Activated naive CD8-positive, alpha-beta T cell treated with anti-CD3 and anti-CD28 coated beads, Interleukin-2, amount 10 ng/mL, durations not matched to agents 7 days and 5 days (primary cell): ENCODE measurements around the gene KCNIP3. TPM values are rescaled to one million over a fixed set of nuclear protein-coding genes. Genes with fewer than 3 reads are reported as not detected.
A peak's percentile ranks its signal among the peaks of the same experiment; 100 is the strongest.

Experiments used
- ATAC-seq: fragments of 150-1000 bp; cut with Tn5 transposase; one replicate; pipeline ENCODE4 v1.10.0; 2021; ENCODE audit warnings: low read depth, moderate library complexity
- POLR2A ChIA-PET: fragments of 350-600 bp; sonication (Branson Sonifier 250); formaldehyde crosslinking; loops from one replicate; lab custom pipeline; 2021; ENCODE audit warnings: antibody characterized with exemption; lab: Charles Lee
- DNase-seq: peaks from one replicate; pipeline ENCODE4 v3.0.0; 2021
- H3K27ac Mint-ChIP-seq: one replicate; pipeline ENCODE4 v1.8.0; 2022; ENCODE audit warnings: mild to moderate bottlenecking, mixed read lengths
- H3K27me3 Mint-ChIP-seq: one replicate; pipeline ENCODE4 v1.8.0; 2022; ENCODE audit warnings: mild to moderate bottlenecking, moderate library complexity, mixed read lengths
- H3K36me3 Mint-ChIP-seq: one replicate; pipeline ENCODE4 v1.8.0; 2021; ENCODE audit warnings: mild to moderate bottlenecking, mixed read lengths
- H3K4me1 Mint-ChIP-seq: one replicate; pipeline ENCODE4 v1.8.0; 2021; ENCODE audit warnings: mixed read lengths
- H3K4me3 Mint-ChIP-seq: one replicate; pipeline ENCODE4 v1.8.0; 2022; ENCODE audit warnings: mild to moderate bottlenecking, moderate library complexity, mixed read lengths
- H3K9me3 Mint-ChIP-seq: one replicate; pipeline ENCODE4 v1.8.0; 2021; ENCODE audit warnings: mixed read lengths
- total RNA-seq, 2 experiments: library from RNA; stranded (reverse); gene quantifications; one replicate each; pipeline ENCODE4 v1.2.3, GENCODE V29; 2021

Gene KCNIP3
- total RNA-seq, 2 experiments from 2014 or later = not detected

GRCh38 chr2:95278637-95279225, 18.4 kb upstream of the KCNIP3 start:
- no peaks in the 10 kb centered on the region for H3K9me3 Mint-ChIP-seq
- H3K4me3 Mint-ChIP-seq = no peak overlapping the region
- H3K36me3 Mint-ChIP-seq = no peaks in the 10 kb centered on the region
- H3K4me1 Mint-ChIP-seq = no peaks in the 10 kb centered on the region
- DNase-seq (no peak), ATAC-seq (no peak)
- H3K27me3 Mint-ChIP-seq = no peaks in the 10 kb centered on the region
- H3K27ac Mint-ChIP-seq = no peak overlapping the region
- POLR2A ChIA-PET = no interaction called here

- ATAC-seq (no peak), DNase-seq (no peak)
- Mint-ChIP-seq H3K9me3 (no peaks in the 10 kb centered on the region), H3K27me3 (no peaks in the 10 kb centered on the region), H3K36me3 (no peaks in the 10 kb centered on the region), H3K27ac (no peak overlapping the region), H3K4me3 (no peak overlapping the region), H3K4me1 (no peaks in the 10 kb centered on the region)
- POLR2A ChIA-PET = no interaction called here
Measured at GRCh38 chr2:95279435-95280035, 17.6 kb upstream of the KCNIP3 start.

DNA sequence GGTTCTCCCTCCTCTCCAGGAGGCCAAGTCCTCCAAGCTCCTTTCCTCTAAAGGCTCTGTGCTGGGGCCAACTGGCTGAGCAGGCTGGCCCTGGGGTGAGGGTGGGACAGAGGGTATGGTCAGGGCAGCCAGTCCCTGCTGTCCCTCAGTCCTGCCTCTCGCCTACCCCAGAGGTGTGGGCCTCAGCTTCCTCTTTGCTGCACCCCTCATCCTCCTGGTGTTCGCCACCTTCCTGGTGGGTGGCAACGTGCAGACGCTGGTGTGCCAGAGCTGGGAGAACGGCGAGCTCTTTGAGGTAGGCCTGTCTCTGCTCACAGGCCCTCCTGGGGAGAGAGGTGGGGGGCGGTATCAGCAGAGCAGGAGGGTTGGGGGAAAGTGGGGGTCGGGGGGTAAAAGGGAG, 16.1 kb upstream of the KCNIP3 start:
- no peaks in the 10 kb centered on the region for H3K9me3 Mint-ChIP-seq
- ATAC-seq = no peak

DNA sequence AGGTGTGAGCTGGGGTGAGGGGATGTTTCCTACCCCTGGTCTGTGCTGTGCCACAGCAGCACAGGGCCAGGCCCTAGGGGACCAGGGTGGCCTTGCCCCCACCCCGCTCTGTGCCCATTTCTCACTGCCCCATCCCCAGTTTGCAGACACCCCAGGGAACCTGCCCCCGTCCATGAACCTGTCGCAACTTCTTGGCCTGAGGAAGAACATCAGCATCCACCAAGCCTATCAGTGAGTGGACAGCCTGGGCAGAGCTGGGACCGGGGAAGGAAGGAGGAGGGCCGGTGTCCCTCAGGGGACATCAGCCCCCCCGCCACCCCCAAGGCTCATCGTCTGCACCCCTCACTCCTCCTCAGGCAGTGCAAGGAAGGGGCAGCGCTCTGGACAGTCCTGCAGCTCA, 15.4 kb upstream of the KCNIP3 start:
- H3K27me3 Mint-ChIP-seq = no peaks in the 10 kb centered on the region
- H3K4me3 Mint-ChIP-seq = no peak overlapping the region
- H3K27ac Mint-ChIP-seq = no peak overlapping the region
- ATAC-seq = no peak
- no peaks in the 10 kb centered on the region for H3K36me3 Mint-ChIP-seq
- DNase-seq = no peak
- no peaks in the 10 kb centered on the region for H3K4me1 Mint-ChIP-seq
- POLR2A ChIA-PET = no interaction called here
- H3K9me3 Mint-ChIP-seq = no peaks in the 10 kb centered on the region

More for the DNA sequence above, 16.1 kb upstream of the KCNIP3 start:
- no peak for DNase-seq
- Mint-ChIP-seq H3K36me3 (no peaks in the 10 kb centered on the region), H3K4me1 (no peaks in the 10 kb centered on the region), H3K4me3 (no peak overlapping the region), H3K27me3 (no peaks in the 10 kb centered on the region), H3K27ac (no peak overlapping the region)
- POLR2A ChIA-PET = no interaction called here

- POLR2A ChIA-PET = no interaction called here
- DNase-seq (no peak), ATAC-seq (no peak)
- Mint-ChIP-seq H3K9me3 (no peaks in the 10 kb centered on the region), H3K4me1 (no peaks in the 10 kb centered on the region), H3K36me3 (no peaks in the 10 kb centered on the region), H3K4me3 (no peak overlapping the region), H3K27ac (no peak overlapping the region), H3K27me3 (no peaks in the 10 kb centered on the region)
Measured at GRCh38 chr2:95282458-95282857, 14.7 kb upstream of the KCNIP3 start.

GRCh38 chr2:95283562-95283961, 13.6 kb upstream of the KCNIP3 start:
- DNase-seq (no peak), ATAC-seq (no peak)
- no peak overlapping the region for H3K4me3 Mint-ChIP-seq
- no peaks in the 10 kb centered on the region for H3K36me3 Mint-ChIP-seq
- H3K27me3 Mint-ChIP-seq = no peaks in the 10 kb centered on the region
- H3K4me1 Mint-ChIP-seq = no peaks in the 10 kb centered on the region
- H3K9me3 Mint-ChIP-seq = no peaks in the 10 kb centered on the region
- POLR2A ChIA-PET = no interaction called here
- no peak overlapping the region for H3K27ac Mint-ChIP-seq

- POLR2A ChIA-PET = no interaction called here
- H3K4me3 Mint-ChIP-seq = no peak overlapping the region
- H3K4me1 Mint-ChIP-seq = no peaks in the 10 kb centered on the region
- H3K9me3 Mint-ChIP-seq = peaks cover under 1% of the 10 kb centered on the region
- no peaks in the 10 kb centered on the region for H3K36me3 Mint-ChIP-seq
- H3K27ac Mint-ChIP-seq = peak overlapping the region; percentile 21
- no peaks in the 10 kb centered on the region for H3K27me3 Mint-ChIP-seq
- DNase-seq (no peak), ATAC-seq (no peak)
Measured at GRCh38 chr2:95284886-95285541, 12.1 kb upstream of the KCNIP3 start.

DNA sequence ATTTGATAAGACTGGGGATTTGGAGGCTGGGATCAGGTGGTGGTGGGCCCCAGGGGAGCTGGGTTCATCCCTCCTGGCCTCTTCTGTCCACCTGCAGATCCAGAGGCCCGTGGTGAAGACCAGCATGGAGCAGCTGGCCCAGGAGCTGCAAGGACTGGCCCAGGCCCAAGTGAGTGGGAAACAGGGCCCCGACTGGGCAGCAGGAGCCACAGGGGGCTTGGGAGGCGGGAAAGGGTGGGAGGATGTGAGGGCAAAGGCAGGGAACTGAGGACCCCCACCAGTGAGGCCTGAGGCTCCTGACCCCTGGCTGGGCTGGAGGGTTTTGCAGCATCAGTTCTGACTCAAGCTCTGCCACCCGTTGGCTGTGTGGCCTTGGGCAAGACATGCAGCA, 11.6 kb upstream of the KCNIP3 start:
- POLR2A ChIA-PET = no interaction called here
- Mint-ChIP-seq H3K4me3 (no peak overlapping the region), H3K27ac (peak overlapping the region; percentile 21), H3K27me3 (no peaks in the 10 kb centered on the region), H3K9me3 (peaks cover 4% of the 10 kb centered on the region), H3K36me3 (no peaks in the 10 kb centered on the region), H3K4me1 (no peaks in the 10 kb centered on the region)
- ATAC-seq = no peak
- no peak for DNase-seq

DNA sequence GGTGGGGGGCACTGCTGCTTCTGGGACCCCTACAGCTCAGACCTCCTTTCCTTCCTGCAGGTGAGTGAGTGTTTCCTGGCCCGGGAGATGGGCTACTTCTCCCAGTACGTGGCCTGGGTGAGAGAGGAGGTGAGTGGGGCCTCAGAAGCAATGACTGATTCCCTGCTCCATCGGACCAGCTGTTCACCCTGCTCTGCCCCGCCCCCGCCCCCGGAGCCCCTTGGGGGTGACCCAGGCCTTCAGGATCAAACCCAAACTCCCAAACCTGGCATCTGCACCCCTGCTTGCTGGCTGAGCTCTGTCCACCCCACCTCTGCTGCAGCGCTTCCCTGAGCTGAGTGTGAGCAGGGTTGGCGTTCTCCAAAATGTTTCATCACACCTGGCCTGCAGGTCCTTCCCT, 9.8 kb upstream of the KCNIP3 start:
- no peaks in the 10 kb centered on the region for H3K27me3 Mint-ChIP-seq
- H3K9me3 Mint-ChIP-seq = peaks cover 10% of the 10 kb centered on the region
- no peak overlapping the region for H3K4me3 Mint-ChIP-seq
- no peaks in the 10 kb centered on the region for H3K4me1 Mint-ChIP-seq
- H3K36me3 Mint-ChIP-seq = no peaks in the 10 kb centered on the region
- no peak overlapping the region for H3K27ac Mint-ChIP-seq
- ATAC-seq (no peak), DNase-seq (no peak)
- POLR2A ChIA-PET = no interaction called here

GRCh38 chr2:95287806-95288205, 9.3 kb upstream of the KCNIP3 start:
- Mint-ChIP-seq H3K4me1 (no peaks in the 10 kb centered on the region), H3K4me3 (no peak overlapping the region), H3K36me3 (no peaks in the 10 kb centered on the region), H3K27ac (no peak overlapping the region), H3K27me3 (no peaks in the 10 kb centered on the region), H3K9me3 (peaks cover 10% of the 10 kb centered on the region)
- ATAC-seq = no peak
- POLR2A ChIA-PET = no interaction called here
- no peak for DNase-seq

DNA sequence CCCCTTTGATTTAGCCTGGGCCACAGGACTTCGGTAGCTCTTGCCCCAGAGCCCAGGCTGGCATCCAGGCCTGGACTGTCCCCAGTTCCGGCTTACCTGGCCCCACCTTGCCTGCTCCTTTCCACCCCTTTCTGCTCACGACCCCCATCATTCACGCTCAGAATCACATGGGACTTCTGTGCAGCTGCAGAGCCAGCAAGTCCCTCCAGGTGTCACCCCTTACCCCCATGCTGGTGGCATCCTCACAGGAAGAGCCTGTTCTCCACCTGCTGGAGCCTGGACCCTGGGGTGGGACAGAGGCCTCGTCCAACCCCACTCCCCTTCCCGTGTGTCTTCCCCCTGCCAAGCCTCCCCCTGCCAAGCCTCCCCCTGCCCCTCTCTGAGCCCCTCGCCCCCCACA, 7.9 kb upstream of the KCNIP3 start:
- H3K9me3 Mint-ChIP-seq = peaks cover 10% of the 10 kb centered on the region
- POLR2A ChIA-PET = no interaction called here
- ATAC-seq (no peak), DNase-seq (no peak)
- H3K27ac Mint-ChIP-seq = no peak overlapping the region
- no peak overlapping the region for H3K4me3 Mint-ChIP-seq
- no peaks in the 10 kb centered on the region for H3K27me3 Mint-ChIP-seq
- H3K36me3 Mint-ChIP-seq = no peaks in the 10 kb centered on the region
- H3K4me1 Mint-ChIP-seq = no peaks in the 10 kb centered on the region

DNA sequence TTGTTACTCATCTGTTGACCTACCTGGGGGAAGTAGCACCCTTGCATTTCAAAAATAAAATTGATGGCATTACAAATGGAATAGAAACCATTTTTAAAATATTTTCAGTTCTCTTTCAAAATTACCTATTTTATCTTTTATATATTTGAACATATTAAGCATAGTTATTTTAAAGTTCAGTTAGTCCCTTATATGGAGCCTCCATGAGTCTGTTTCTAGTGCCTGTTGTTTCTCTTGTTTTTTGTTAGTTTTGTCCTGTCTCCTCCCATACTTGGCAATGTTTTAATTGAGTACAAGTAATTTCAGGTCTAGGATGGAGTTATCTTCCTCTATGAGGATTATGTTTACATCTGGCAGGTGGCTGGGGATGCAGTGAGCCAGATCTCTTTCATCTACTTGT, 5.9 kb upstream of the KCNIP3 start:
- Mint-ChIP-seq H3K9me3 (peaks cover 10% of the 10 kb centered on the region), H3K4me3 (no peak overlapping the region), H3K4me1 (no peaks in the 10 kb centered on the region), H3K27ac (no peak overlapping the region), H3K27me3 (no peaks in the 10 kb centered on the region), H3K36me3 (no peaks in the 10 kb centered on the region)
- POLR2A ChIA-PET = no interaction called here
- no peak for ATAC-seq
- no peak for DNase-seq

GRCh38 chr2:95292623-95293260, 4.4 kb upstream of the KCNIP3 start:
- H3K4me1 Mint-ChIP-seq = no peaks in the 10 kb centered on the region
- no peak for ATAC-seq
- H3K9me3 Mint-ChIP-seq = peaks cover 10% of the 10 kb centered on the region
- POLR2A ChIA-PET = no interaction called here
- no peaks in the 10 kb centered on the region for H3K36me3 Mint-ChIP-seq
- no peak overlapping the region for H3K4me3 Mint-ChIP-seq
- no peak for DNase-seq
- peaks cover 2% of the 10 kb centered on the region for H3K27me3 Mint-ChIP-seq
- no peak overlapping the region for H3K27ac Mint-ChIP-seq
